GM19467 (cell line): ENCODE results near the gene BACH2.
A peak's percentile ranks its signal among the peaks of the same experiment; 100 is the strongest.
"Not testable (repeated sequence)": the region's sequence is repeated elsewhere in the genome, so short reads cannot be mapped to it uniquely, and the experiment has no call there.

Source experiments
- ATAC-seq: cut with Tn5 transposase; IDR thresholded peaks from one replicate; pipeline ENCODE4 v1.9.1; 2021; ENCODE audit warnings: mild to moderate bottlenecking, moderate library complexity; ENCODE audit not compliant: unreplicated experiment

BACH2 gene

DNA sequence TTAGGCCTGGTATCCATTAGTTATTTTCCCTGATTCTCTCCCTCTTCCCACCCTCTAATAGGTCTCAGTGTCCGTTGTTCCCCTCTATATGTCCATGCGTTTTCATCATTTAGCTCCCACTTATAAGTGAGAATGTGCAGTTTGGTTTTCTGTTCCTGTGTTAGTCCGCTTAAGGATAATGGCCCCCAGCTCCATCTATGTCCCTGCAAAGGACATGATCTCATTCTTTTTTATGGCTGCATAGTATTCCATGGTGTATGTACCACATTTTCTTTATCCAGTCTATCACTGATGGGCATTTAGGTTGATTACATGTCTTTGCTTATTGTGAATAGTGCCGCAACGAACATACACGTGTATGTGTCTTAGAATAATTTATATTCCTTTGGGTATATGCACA lies 14.4 kb downstream of the BACH2 start:
- not testable (repeated sequence) for ATAC-seq

DNA sequence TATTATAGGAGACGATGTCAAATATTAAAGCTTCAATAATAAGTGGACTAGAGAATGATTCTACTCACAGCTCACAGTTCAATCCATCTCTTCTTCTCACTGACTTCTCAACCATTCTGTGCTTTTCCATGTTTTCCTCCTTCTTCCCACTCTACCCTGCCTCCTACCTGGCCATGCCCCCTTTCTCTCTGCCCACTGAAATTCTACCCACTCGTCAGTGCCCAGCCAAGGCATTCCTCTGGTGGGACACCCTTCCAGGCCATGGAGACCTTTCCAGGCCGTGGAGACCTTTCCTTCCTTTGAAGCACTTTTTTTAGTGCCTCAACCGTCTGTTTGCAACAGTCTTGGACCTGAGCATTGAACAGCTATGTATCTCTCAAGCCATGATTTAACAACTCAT lies 18.5 kb downstream of the BACH2 start:
- ATAC-seq: no peak

- no peak for ATAC-seq
Measured at GRCh38 chr6:90277302-90278011, 19.2 kb downstream of the BACH2 start.

DNA sequence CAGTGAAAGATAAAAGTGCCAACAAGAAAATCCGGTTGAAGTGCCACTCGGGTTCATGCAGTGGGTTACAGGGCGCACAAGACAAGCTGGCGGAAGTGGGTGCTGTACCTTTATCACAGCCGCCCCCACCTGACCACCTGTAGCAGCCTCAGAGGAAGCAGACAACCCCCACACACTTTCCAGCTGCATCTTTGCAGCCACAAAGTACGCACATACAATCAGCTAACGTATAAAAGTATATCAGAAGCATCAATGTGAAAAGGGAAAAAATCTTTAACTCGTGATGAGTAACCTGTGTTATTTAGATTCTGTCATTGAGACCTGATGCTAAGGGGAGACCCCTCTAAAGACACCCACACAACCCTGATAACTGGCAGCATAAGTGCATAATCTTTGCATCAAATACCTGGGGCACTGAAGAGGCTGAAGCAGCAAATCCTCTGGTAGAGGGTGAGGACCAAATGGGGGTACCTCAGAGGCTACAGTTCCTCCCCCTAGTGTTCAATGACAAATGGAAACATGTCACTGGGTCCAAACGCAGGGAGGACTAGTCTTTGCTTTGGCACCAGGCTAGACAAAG lies 22.1 kb downstream of the BACH2 start:
- no peak for ATAC-seq

GRCh38 chr6:90273863-90274262 lies 22.8 kb downstream of the BACH2 start:
- no peak for ATAC-seq

GRCh38 chr6:90272895-90273294 lies 23.7 kb downstream of the BACH2 start:
- ATAC-seq: no peak

DNA sequence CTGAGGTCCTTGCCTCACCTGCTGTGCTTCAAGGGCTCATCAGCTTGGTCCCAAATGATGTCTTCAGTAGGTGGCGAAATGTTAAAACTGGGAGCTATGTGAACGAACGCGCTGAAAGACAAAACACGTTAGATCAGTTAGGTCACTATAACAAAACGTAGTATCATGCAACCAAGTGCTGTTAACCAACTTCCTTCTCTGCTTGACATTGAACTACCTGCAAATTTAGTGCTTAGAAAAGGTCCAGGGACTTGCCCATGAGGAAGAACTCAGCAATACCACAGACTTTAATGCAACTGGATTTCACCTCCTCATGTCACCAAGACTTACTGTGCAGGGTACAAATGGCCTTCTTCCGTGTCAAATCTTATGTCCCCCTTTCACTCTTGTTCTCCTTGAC lies 24.8 kb downstream of the BACH2 start:
- no peak for ATAC-seq

GRCh38 chr6:90269334-90269733 lies 27.3 kb downstream of the BACH2 start:
- no peak for ATAC-seq

GRCh38 chr6:90268178-90268577 lies 28.5 kb downstream of the BACH2 start:
- no peak for ATAC-seq

GRCh38 chr6:90266905-90267621 lies 29.6 kb downstream of the BACH2 start:
- no peak for ATAC-seq

GRCh38 chr6:90264561-90264960 lies 32.1 kb downstream of the BACH2 start:
- ATAC-seq: no peak

- ATAC-seq: no peak
Measured at GRCh38 chr6:90263633-90264032, 33.0 kb downstream of the BACH2 start.

GRCh38 chr6:90261801-90262200 lies 34.8 kb downstream of the BACH2 start:
- ATAC-seq: no peak

- no peak for ATAC-seq
Measured at GRCh38 chr6:90257486-90257738, 39.2 kb downstream of the BACH2 start.

DNA sequence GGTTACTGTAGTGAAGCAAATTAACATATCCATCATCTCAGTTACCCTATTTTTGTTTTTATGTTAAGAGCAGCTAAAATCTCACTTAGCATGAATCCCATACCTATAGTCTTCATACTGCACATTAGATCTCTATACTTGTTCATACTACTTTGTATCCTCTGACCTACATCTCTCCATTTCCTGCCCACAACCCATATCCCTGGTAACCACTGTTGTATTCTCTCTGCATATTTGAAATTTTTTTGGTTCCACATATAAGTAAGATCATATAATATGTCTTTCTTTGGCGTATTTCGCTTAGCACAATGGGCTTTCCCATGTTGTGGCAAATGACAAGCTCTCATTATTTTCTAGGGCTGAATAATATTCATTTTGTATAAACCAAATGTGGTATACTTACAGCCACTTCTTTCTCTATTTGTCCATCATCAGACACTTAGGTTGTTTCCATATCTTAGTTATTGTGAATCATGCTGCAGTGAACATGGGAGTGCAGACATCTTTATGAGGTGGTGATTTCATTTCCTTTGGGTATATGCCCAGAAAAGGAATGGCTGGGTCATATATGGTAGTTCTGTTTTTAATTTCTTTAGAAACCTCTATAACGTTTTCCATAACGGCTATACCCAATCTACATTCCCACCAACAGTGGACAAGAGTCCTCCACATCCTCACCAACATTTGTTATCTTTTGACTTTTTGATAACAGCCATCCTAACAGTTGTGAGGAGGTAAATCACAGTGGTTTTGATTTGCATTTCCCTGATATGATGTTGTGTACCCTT lies 39.8 kb downstream of the BACH2 start:
- no peak for ATAC-seq

- no peak for ATAC-seq
Measured at GRCh38 chr6:90253631-90254030, 43.0 kb downstream of the BACH2 start.

- peak; percentile 90 for ATAC-seq
Measured at GRCh38 chr6:90251295-90251992, 45.2 kb downstream of the BACH2 start.

DNA sequence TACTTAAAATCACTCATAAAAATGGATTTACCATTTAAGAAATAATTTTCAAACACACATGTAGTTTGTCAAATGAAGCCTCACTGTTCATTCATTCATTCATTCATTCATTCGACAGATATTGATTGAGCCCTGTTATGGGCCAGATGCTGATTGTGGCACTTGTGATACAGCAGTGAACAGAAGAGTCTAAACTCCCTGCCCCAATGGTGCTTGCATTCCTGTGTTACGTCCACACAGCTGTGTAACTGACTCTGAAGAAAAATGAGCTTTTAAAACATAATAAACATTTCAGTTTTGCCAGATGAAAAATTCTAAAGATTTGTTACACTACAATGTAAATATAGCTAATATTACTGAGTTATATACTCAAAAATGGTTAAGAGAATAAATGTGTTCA lies 46.2 kb downstream of the BACH2 start:
- no peak for ATAC-seq

DNA sequence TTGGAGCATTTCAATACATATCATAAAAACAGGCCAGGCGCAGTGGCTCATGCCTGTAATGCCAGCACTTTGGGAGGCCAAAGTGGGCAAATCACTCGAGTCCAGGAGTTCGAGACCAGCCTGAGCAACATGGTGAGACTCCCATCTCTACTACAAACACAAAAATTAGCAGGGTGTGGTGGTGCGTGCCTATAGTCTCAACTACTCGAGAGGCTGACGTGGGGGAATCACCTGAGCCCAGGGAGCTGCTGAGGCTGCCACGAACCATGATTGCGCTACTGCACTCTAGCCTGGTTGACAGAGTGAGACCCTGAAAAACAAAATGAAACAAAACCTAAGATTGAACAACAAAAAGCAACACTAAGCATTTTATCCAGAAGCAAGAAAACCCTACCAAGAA lies 47.2 kb downstream of the BACH2 start:
- no peak for ATAC-seq

GRCh38 chr6:90249034-90249433 lies 47.6 kb downstream of the BACH2 start:
- ATAC-seq: no peak

DNA sequence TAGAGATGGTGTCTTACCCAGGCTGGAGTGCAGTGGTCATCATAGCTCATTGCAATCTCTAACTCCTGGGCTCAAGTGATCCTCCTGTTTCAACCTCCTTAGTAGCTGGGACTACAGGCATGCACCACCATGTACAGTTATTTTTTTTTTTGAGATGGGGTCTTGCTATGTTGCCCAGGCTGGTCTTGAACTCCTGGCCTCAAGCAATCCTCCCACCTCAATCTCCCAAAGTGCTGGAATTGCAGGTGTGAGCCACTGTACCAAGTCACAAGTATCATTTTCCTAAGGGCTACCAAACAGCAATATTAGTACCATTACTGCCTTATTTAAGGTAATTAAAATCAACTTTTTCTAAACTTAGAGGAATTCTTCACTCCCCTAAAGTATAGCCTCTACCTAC lies 49.4 kb downstream of the BACH2 start:
- no peak for ATAC-seq
